GM12892 (cell line): Measurements from ENCODE around the gene LRRC56.

Experiments used
- POLR2AphosphoS5 ChIP-seq: IDR thresholded peaks from 2 replicates; pipeline ENCODE4 v1.6.1; 2011; ENCODE audit warnings: low read depth, low read length, control low read depth
- TAF1 ChIP-seq: IDR thresholded peaks from 2 replicates; pipeline ENCODE4 v1.6.1; 2011; ENCODE audit warnings: low read depth, mild to moderate bottlenecking, control low read depth, low read length, borderline replicate concordance

GRCh38 chr11:514606-515005, 22.7 kb upstream of the LRRC56 start:
- TF ChIP-seq POLR2AphosphoS5 (no peak), TAF1 (no peak)
